H1 (cell line): Measurements from ENCODE around the gene NUDT6. TPM values are rescaled to one million over a fixed set of nuclear protein-coding genes. Genes with fewer than 3 reads are reported as not detected.

Experiments used
- CTCF ChIA-PET: fragments of 300-600 bp; sonication (Branson Sonifier 250); formaldehyde crosslinking; loops from one replicate; lab custom pipeline; 2021; ENCODE audit not compliant: partially characterized antibody; lab: Charles Lee
- POLR2A ChIA-PET: fragments of 300-600 bp; sonication (Branson Sonifier 250); formaldehyde crosslinking; loops from one replicate; lab custom pipeline; 2021; ENCODE audit warnings: inconsistent platforms; ENCODE audit not compliant: partially characterized antibody; lab: Charles Lee
- DNase-seq, 2 experiments: peaks; one replicate each; pipeline versions ENCODE4 v3.0.0 to v3.0.0-alpha.2; 2010 to 2022; ENCODE audit warnings: low spot score in 2 of 2, low read depth in 1 of 2, mixed read lengths in 1 of 2
- FAIRE-seq: peaks from 2 replicates; lab custom pipeline; 2011; peaks lifted over from hg19 to GRCh38; lab: Jason Lieb, UNC
- H2AFZ ChIP-seq: 2 replicates; pipeline ENCODE4 v1.8.1; 2012; ENCODE audit warnings: low read length, inconsistent platforms
- H2AK5ac ChIP-seq: 2 replicates; pipeline ENCODE4 v1.6.1; 2013; ENCODE audit warnings: low read depth, low read length
- H2BK120ac ChIP-seq: replicated peaks from 2 replicates; pipeline ENCODE3; 2013; ENCODE audit warnings: low read depth, low read length, inconsistent platforms
- H2BK12ac ChIP-seq: 2 replicates; pipeline ENCODE4 v1.6.1; 2013; ENCODE audit warnings: low read depth, low read length
- H2BK15ac ChIP-seq: 2 replicates; pipeline ENCODE4 v1.6.1; 2013; ENCODE audit warnings: low read length
- H2BK20ac ChIP-seq: 2 replicates; pipeline ENCODE4 v1.6.1; 2013; ENCODE audit warnings: low read length
- H2BK5ac ChIP-seq: 2 replicates; pipeline ENCODE4 v1.6.1; 2013; ENCODE audit warnings: low read depth, low read length
- H3K14ac ChIP-seq: 2 replicates; pipeline ENCODE4 v1.6.1; 2013; ENCODE audit warnings: inconsistent platforms; ENCODE audit not compliant: insufficient read length
- H3K18ac ChIP-seq: 2 replicates; pipeline ENCODE4 v1.6.1; 2013; ENCODE audit warnings: low read length; ENCODE audit errors: extremely low read depth
- H3K23ac ChIP-seq: 2 replicates; pipeline ENCODE4 v1.6.1; 2013; ENCODE audit warnings: inconsistent platforms; ENCODE audit not compliant: insufficient read length
- H3K23me2 ChIP-seq: 2 replicates; pipeline ENCODE4 v1.6.1; 2013; ENCODE audit warnings: low read depth, low read length
- H3K27ac ChIP-seq: 2 replicates; pipeline ENCODE4 v1.6.1; 2011; ENCODE audit warnings: low read depth, low read length, inconsistent platforms
- H3K27me3 ChIP-seq, 4 experiments: replicated peaks in 1 of 4; 1 replicate in 1 of 4; 2 replicates in 3 of 4; pipeline versions ENCODE4 v1.6.1 to v1.8.1; 2011 to 2013; ENCODE audit warnings: low read length in 3 of 4, mild to moderate bottlenecking in 3 of 4, inconsistent platforms in 2 of 4, mixed read lengths in 2 of 4, moderate library complexity in 1 of 4; ENCODE audit not compliant: control insufficient read depth in 3 of 4, insufficient read depth in 3 of 4; ENCODE audit errors: extremely low read depth in 1 of 4
- H3K36me3 ChIP-seq, 4 experiments: 2 replicates each; pipeline versions ENCODE4 v1.6.1 to v1.8.1; 2011 to 2013; ENCODE audit warnings: mild to moderate bottlenecking in 4 of 4, low read length in 3 of 4, moderate library complexity in 2 of 4, control low read depth in 1 of 4, inconsistent platforms in 1 of 4; ENCODE audit not compliant: insufficient read depth in 4 of 4, control insufficient read depth in 2 of 4
- H3K4ac ChIP-seq: replicated peaks from 2 replicates; pipeline ENCODE3; 2013; ENCODE audit warnings: low read length, low read depth, mixed read lengths, inconsistent platforms; ENCODE audit not compliant: insufficient read length
- H3K4me1 ChIP-seq, 4 experiments: replicated peaks in 1 of 4; 1 replicate in 1 of 4; 2 replicates in 3 of 4; pipeline versions ENCODE4 v1.6.1 to v1.8.1; 2011 to 2013; ENCODE audit warnings: low read length in 3 of 4, inconsistent platforms in 2 of 4, mixed read lengths in 1 of 4; ENCODE audit not compliant: insufficient read depth in 4 of 4, control insufficient read depth in 3 of 4
- H3K4me2 ChIP-seq, 2 experiments: 2 replicates each; pipeline versions ENCODE4 v1.6.1 to v1.8.1; 2011 to 2013; ENCODE audit warnings: low read depth in 2 of 2, low read length in 2 of 2, control low read depth in 1 of 2, inconsistent platforms in 1 of 2, mild to moderate bottlenecking in 1 of 2; ENCODE audit not compliant: insufficient read depth in 1 of 2
- H3K4me3 ChIP-seq, 4 experiments: fragments of 200-600, 300-600 bp in 1 of 4; sonication (generic), shearing (Covaris generic), sonication (Bioruptor Twin) in 1 of 4; 2 replicates each; pipeline versions ENCODE4 v1.5.1 to v1.8.1; 2011 to 2016; ENCODE audit warnings: low read length in 4 of 4, low read depth in 3 of 4, control low read depth in 2 of 4, inconsistent platforms in 2 of 4, mild to moderate bottlenecking in 2 of 4, mixed read lengths in 1 of 4, moderate library complexity in 1 of 4; ENCODE audit not compliant: insufficient read depth in 2 of 4; ENCODE audit errors: extremely low read depth in 1 of 4
- H3K56ac ChIP-seq: replicated peaks from 2 replicates; pipeline ENCODE3; 2013; ENCODE audit warnings: low read depth, mild to moderate bottlenecking, mixed read lengths, low read length, inconsistent platforms; ENCODE audit not compliant: insufficient read length
- H3K79me1 ChIP-seq: 2 replicates; pipeline ENCODE4 v1.6.1; 2013; ENCODE audit warnings: low read depth, low read length, control low read depth
- H3K79me2 ChIP-seq, 2 experiments: 2 replicates each; pipeline versions ENCODE4 v1.6.1 to v1.8.1; 2012 to 2013; ENCODE audit warnings: low read length in 2 of 2, mild to moderate bottlenecking in 2 of 2, inconsistent platforms in 1 of 2; ENCODE audit not compliant: insufficient read depth in 2 of 2, control insufficient read depth in 1 of 2
- H3K9ac ChIP-seq, 4 experiments: replicated peaks in 1 of 4; 1 replicate in 1 of 4; 2 replicates in 3 of 4; pipeline versions ENCODE4 v1.6.1 to v1.8.1; 2011 to 2013; ENCODE audit warnings: low read depth in 3 of 4, low read length in 3 of 4, control low read depth in 2 of 4, mild to moderate bottlenecking in 2 of 4, moderate library complexity in 2 of 4, inconsistent platforms in 1 of 4; ENCODE audit errors: extremely low read depth in 1 of 4
- H3K9me3 ChIP-seq, 2 experiments: 2 replicates each; pipeline versions ENCODE4 v1.6.1 to v1.8.1; 2012 to 2013; ENCODE audit warnings: mild to moderate bottlenecking in 2 of 2, moderate library complexity in 2 of 2, control low read depth in 1 of 2, inconsistent platforms in 1 of 2, low read depth in 1 of 2, low read length in 1 of 2, mixed read lengths in 1 of 2; ENCODE audit not compliant: insufficient read depth in 2 of 2
- H4K20me1 ChIP-seq, 2 experiments: replicated peaks in 1 of 2; 2 replicates each; pipeline versions ENCODE3 to v1.8.1; 2011 to 2013; ENCODE audit warnings: inconsistent platforms in 2 of 2, low read length in 2 of 2, mild to moderate bottlenecking in 1 of 2; ENCODE audit not compliant: insufficient read depth in 2 of 2, control insufficient read depth in 1 of 2
- H4K5ac ChIP-seq: 2 replicates; pipeline ENCODE4 v1.6.1; 2013; ENCODE audit warnings: low read length, low read depth, mixed read lengths, inconsistent platforms; ENCODE audit not compliant: insufficient read length
- H4K8ac ChIP-seq: 2 replicates; pipeline ENCODE4 v1.8.0; 2013; ENCODE audit warnings: mild to moderate bottlenecking, moderate library complexity, low read length, inconsistent platforms; ENCODE audit not compliant: insufficient read depth; ENCODE audit errors: extremely low read depth
- H4K91ac ChIP-seq: replicated peaks from 2 replicates; pipeline ENCODE3; 2013; ENCODE audit warnings: low read length, mixed read lengths, inconsistent platforms; ENCODE audit not compliant: insufficient read length
- CEBPB ChIP-seq: IDR thresholded peaks from 2 replicates; pipeline ENCODE4 v1.6.1; 2012; ENCODE audit warnings: low read depth, low read length
- CHD2 ChIP-seq: IDR thresholded peaks from 2 replicates; pipeline ENCODE4 v1.6.1; 2012; ENCODE audit warnings: low read length, improper control_type of control experiment
- CTCF ChIP-seq, 3 experiments: IDR thresholded peaks; 1 replicate in 2 of 3; 2 replicates in 1 of 3; pipeline versions ENCODE4 v1.5.1 to v1.6.1; 2011; ENCODE audit warnings: low read length in 3 of 3, mild to moderate bottlenecking in 3 of 3, inconsistent platforms in 2 of 3, low read depth in 1 of 3, moderate library complexity in 1 of 3; ENCODE audit not compliant: insufficient read depth in 1 of 3; ENCODE audit errors: control extremely low read depth in 1 of 3
- EGR1 ChIP-seq: IDR thresholded peaks from 2 replicates; pipeline ENCODE4 v1.6.1; 2011; ENCODE audit warnings: low read depth, low read length, borderline replicate concordance
- HDAC2 ChIP-seq, 2 experiments: fragments of 300-600 bp in 1 of 2; sonication (generic) in 1 of 2; IDR thresholded peaks; 2 replicates each; pipeline ENCODE4 v1.6.1; 2011 to 2012; ENCODE audit warnings: low read depth in 2 of 2, low read length in 2 of 2, mild to moderate bottlenecking in 2 of 2, moderate library complexity in 2 of 2, borderline replicate concordance in 1 of 2, inconsistent platforms in 1 of 2
- KDM1A ChIP-seq: fragments of 200-600, 300-600 bp; sonication (generic); IDR thresholded peaks from 2 replicates; pipeline ENCODE4 v1.7.1; 2016; ENCODE audit warnings: mild to moderate bottlenecking, low read length, borderline replicate concordance
- SIRT6 ChIP-seq: IDR thresholded peaks from one replicate; pipeline ENCODE4 v1.7.1; 2012; ENCODE audit warnings: low read length, inconsistent platforms
- SIX5 ChIP-seq: IDR thresholded peaks from 2 replicates; pipeline ENCODE4 v1.6.1; 2011; ENCODE audit warnings: mild to moderate bottlenecking, low read depth, low read length
- SP1 ChIP-seq: IDR thresholded peaks from 2 replicates; pipeline ENCODE4 v1.6.1; 2011; ENCODE audit warnings: low read depth, low read length
- SRF ChIP-seq: IDR thresholded peaks from 2 replicates; pipeline ENCODE4 v1.6.1; 2011; ENCODE audit warnings: mild to moderate bottlenecking, low read depth, low read length, moderate library complexity
- TEAD4 ChIP-seq: IDR thresholded peaks from 2 replicates; pipeline ENCODE4 v1.6.1; 2012; ENCODE audit warnings: low read depth, low read length, inconsistent platforms, mixed read lengths
- USF2 ChIP-seq: IDR thresholded peaks from 2 replicates; pipeline ENCODE4 v1.6.1; 2011; ENCODE audit warnings: low read length, improper control_type of control experiment
- polyA plus RNA-seq, 7 experiments: library from polyadenylated mRNA; depleted of rRNA in 3 of 7; stranded (reverse) in 5 of 7; unstranded in 2 of 7; fragments of >200 nt in 5 of 7; fragments of 200-250 nt in 2 of 7; gene quantifications; 1 replicate in 5 of 7; 2 replicates in 1 of 7; 4 replicates in 1 of 7; pipeline versions ENCODE4 v1.2.1 to v1.2.3, GENCODE V29; 2011 to 2013; ENCODE audit warnings: missing spikeins in 2 of 7, mixed read lengths in 2 of 7
- total RNA-seq: library from RNA; stranded (reverse); fragmentation: NEBNext Ultra II Directional; extraction: Animal tissue kit (Norgen Biotek cat#: 25700); gene quantifications from 2 replicates; pipeline ENCODE4 v1.2.1, GENCODE V29; 2021

NUDT6 gene
- total and polyA plus RNA-seq, 2 of the 8 experiments (the other 6 are each of a cell fraction or from before 2014, with no cell fraction given): 5.0 to 12.4 TPM

- Histone ChIP-seq H3K27me3 (no peaks in the 10 kb centered on the region), H3K27ac (no peak overlapping the region), H3K56ac (no peak overlapping the region), H3K79me1 (no peaks in the 10 kb centered on the region), H2BK120ac (no peak overlapping the region), H2AK5ac (no peak overlapping the region), H3K36me3 (no peaks in the 10 kb centered on the region; a peak in 3 of 8 replicates), H3K14ac (no peak overlapping the region), H3K4me1 (no peaks in the 10 kb centered on the region), H3K23me2 (no peaks in the 10 kb centered on the region), H3K9me3 (peaks cover 7% of the 10 kb centered on the region in 2 experiments; a peak in 3 of 4 replicates), H3K18ac (no peak overlapping the region), H3K9ac (no peak overlapping the region), H4K20me1 (peaks cover 0 to under 1% of the 10 kb centered on the region in 2 experiments), H2BK20ac (no peak overlapping the region), H2BK12ac (no peak overlapping the region), H3K4me3 (no peak overlapping the region), H4K91ac (no peak overlapping the region), H3K79me2 (0 out of 4 replicates have a peak, but pooled peaks cover 0 to 2% of the 10 kb centered on the region in 2 experiments), H2BK15ac (no peak overlapping the region), H3K4ac (no peak overlapping the region), H4K5ac (no peak overlapping the region), H2AFZ (no peak overlapping the region), H3K4me2 (no peak overlapping the region), H4K8ac (no peak overlapping the region), H3K23ac (no peak overlapping the region), H2BK5ac (no peak overlapping the region)
- no peak for DNase-seq
- CTCF ChIA-PET: interaction anchor here (1.0 to 1.1 kb wide), 2 partner anchors 9 to 134 kb away, joined by 3 to 4 read pairs; no protein-coding TSS in a partner anchor
- no peak for FAIRE-seq
- POLR2A ChIA-PET: no interaction called here
- TF ChIP-seq SIRT6 (no peak), CTCF (IDR thresholded peaks at IDR 0.05; ENCODE audit: control extremely low read depth in 1 of 3, insufficient read depth in 1 of 3, low read depth in 1 of 3, low read length in 3 of 3) (no peak), USF2 (no peak), EGR1 (no peak), SIX5 (no peak), CHD2 (no peak), HDAC2 (IDR thresholded peaks at IDR 0.05; ENCODE audit: borderline replicate concordance in 1 of 2, low read depth in 2 of 2, low read length in 2 of 2) (no peak), KDM1A (no peak), SRF (no peak), CEBPB (no peak), TEAD4 (no peak), SP1 (no peak)
Measured at GRCh38 chr4:122963216-122963615, 40.8 kb upstream of the NUDT6 start.
